Mucosa of rectum (tissue), 2 donors: ENCODE measurements around the gene CREBBP.

Source experiments
- H3K27ac ChIP-seq, 2 donors: one replicate each; pipeline ENCODE4 v1.7.0; 2013; ENCODE audit warnings: inconsistent platforms in 2 of 2, low read depth in 2 of 2, low read length in 2 of 2
- H3K27me3 ChIP-seq, 2 donors: one replicate each; pipeline ENCODE4 v1.7.0; 2013; ENCODE audit warnings: low read length in 2 of 2; ENCODE audit not compliant: control insufficient read depth in 2 of 2, insufficient read depth in 2 of 2
- H3K36me3 ChIP-seq, 2 donors: one replicate each; pipeline ENCODE4 v1.7.0; 2013; ENCODE audit warnings: low read length in 2 of 2; ENCODE audit not compliant: control insufficient read depth in 2 of 2, insufficient read depth in 2 of 2
- H3K4me1 ChIP-seq, 2 donors: one replicate each; pipeline ENCODE4 v1.7.0; 2013; ENCODE audit warnings: low read length in 2 of 2, mild to moderate bottlenecking in 1 of 2; ENCODE audit not compliant: control insufficient read depth in 2 of 2, insufficient read depth in 2 of 2
- H3K4me3 ChIP-seq, 2 donors: one replicate each; pipeline ENCODE4 v1.7.0; 2013; ENCODE audit warnings: low read length in 2 of 2
- H3K9ac ChIP-seq, 2 donors: one replicate each; pipeline ENCODE4 v1.7.0; 2013; ENCODE audit warnings: low read length in 2 of 2, low read depth in 1 of 2, mild to moderate bottlenecking in 1 of 2
- H3K9me3 ChIP-seq, 2 donors: one replicate each; pipeline ENCODE4 v1.7.0; 2013; ENCODE audit warnings: low read length in 2 of 2; ENCODE audit not compliant: control insufficient read depth in 2 of 2
- donor health status: healthy.
- donor health status: Normal muscosa, but diverticular disease.

CREBBP gene

DNA sequence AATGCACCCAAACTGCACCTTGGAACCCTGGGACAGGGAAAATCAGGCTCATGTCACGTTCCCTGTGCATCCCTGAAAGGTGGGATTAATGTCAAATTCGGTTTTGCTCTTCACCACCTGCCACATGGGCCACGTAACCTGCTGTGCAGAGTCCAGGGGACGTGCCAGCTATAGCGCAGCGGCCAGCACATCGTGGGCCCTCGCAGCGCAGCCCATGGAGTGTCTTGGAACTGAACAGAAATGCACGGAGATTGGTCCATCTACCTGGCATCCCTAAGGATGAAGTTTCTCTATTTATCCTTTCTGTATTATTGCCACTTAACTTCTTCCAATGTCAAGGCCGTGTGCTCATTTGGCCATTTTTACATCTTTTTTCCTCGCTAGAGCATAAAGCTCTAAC, 95.1 kb downstream of the CREBBP start:
- no peaks in the 10 kb centered on the region for H3K9me3 ChIP-seq
- peaks cover 44 to 50% of the 10 kb centered on the region in 2 donors for H3K36me3 ChIP-seq
- no peak overlapping the region for H3K4me3 ChIP-seq
- no peak overlapping the region for H3K9ac ChIP-seq
- H3K4me1 ChIP-seq, result no peaks in the 10 kb centered on the region
- no peaks in the 10 kb centered on the region for H3K27me3 ChIP-seq
- no peak overlapping the region for H3K27ac ChIP-seq

DNA sequence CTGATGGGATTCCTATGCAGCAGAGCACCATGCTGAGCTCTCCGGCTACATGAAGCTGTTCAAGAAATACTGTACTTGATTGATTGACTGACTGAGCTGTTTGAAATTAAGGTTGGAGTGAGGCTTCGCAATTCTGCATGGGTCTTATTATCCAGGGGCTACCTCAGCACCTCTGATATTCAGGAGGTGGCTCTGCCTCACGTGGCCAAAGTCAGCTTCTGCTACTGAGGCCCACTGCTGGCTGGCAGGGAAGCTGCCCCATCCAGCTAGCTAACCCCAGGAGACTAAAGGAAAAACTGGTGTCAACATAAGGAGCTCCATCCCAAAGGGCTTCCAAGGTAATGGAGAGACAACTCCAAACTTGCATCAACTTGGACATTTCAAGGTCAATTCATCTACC, 97.0 kb downstream of the CREBBP start:
- no peak overlapping the region for H3K9ac ChIP-seq
- no peak overlapping the region for H3K4me3 ChIP-seq

DNA sequence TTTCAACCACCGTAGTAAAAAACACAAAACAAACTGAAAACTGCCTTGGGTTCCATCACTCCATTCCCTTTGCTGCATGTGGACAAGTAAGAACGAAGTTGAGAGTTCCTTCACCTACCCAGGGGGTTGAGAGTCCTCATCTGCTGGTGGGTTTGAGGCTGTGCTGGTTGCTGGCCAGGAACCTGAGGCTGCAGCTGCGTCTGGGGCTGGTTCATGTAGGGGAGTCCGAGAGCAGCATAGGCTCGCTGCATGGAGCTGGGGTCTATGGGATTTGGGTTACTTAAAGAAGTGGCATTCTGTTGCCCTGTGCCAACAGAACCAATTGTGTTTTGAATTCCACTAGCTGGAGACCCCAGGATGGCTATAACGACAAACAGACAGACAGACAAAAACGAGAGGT, 97.9 kb downstream of the CREBBP start:
- Histone ChIP-seq H3K36me3 (peaks cover 63 to 64% of the 10 kb centered on the region in 2 donors), H3K4me1 (no peaks in the 10 kb centered on the region), H3K4me3 (no peak overlapping the region), H3K9ac (no peak overlapping the region), H3K9me3 (no peaks in the 10 kb centered on the region), H3K27ac (no peak overlapping the region), H3K27me3 (no peaks in the 10 kb centered on the region)

More for the DNA sequence above, 97.0 kb downstream of the CREBBP start:
- Histone ChIP-seq H3K27ac (no peak overlapping the region), H3K4me1 (no peaks in the 10 kb centered on the region), H3K9me3 (no peaks in the 10 kb centered on the region), H3K27me3 (no peaks in the 10 kb centered on the region), H3K36me3 (peaks cover 55 to 58% of the 10 kb centered on the region in 2 donors)

DNA sequence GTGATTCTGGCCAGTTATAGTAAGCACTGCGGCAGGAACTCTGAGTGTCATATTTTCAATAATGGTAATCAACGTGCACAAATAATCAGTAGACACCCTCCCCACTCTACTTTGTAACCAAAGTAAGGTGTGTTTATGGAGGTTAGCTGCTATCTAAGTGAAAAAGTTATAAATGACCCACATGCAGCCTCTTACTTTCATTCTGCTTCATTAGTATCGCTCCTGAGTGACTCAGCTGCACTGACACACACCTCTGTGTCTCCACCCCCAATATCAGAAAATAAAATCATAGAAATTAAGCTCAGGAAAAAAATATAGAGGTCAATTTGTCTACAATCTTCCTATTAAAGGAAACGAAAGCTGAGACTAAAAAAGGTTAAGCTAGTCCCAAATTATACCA, 99.1 kb downstream of the CREBBP start:
- Histone ChIP-seq H3K36me3 (peaks cover 61 to 66% of the 10 kb centered on the region in 2 donors), H3K27ac (no peak overlapping the region)

DNA sequence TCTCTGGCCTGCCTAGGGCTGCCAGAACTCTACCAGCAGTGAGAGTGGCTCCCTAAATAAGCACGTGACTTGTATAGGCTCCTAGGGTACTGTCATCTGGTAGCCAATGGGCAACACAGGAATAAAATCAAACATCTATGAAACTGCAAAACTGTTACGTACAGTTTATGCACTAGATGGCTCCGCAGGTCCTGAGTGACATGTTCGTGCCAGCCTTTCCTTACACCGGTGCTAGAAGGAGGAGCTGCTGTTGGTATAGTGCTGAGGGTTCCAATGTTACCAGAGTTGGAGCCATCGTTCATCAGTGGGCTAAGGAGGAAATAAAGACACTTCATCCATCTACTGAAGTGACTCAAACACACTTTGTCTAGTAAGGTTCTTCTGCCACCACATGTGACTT, 99.9 kb downstream of the CREBBP start:
- Histone ChIP-seq H3K9ac (no peak overlapping the region), H3K27me3 (no peaks in the 10 kb centered on the region), H3K36me3 (peaks cover 61 to 70% of the 10 kb centered on the region in 2 donors), H3K27ac (no peak overlapping the region), H3K9me3 (no peaks in the 10 kb centered on the region), H3K4me1 (no peaks in the 10 kb centered on the region), H3K4me3 (no peak overlapping the region)

More for the DNA sequence above, 99.1 kb downstream of the CREBBP start:
- Histone ChIP-seq H3K9me3 (no peaks in the 10 kb centered on the region), H3K9ac (no peak overlapping the region), H3K4me3 (no peak overlapping the region), H3K4me1 (no peaks in the 10 kb centered on the region), H3K27me3 (no peaks in the 10 kb centered on the region)

DNA sequence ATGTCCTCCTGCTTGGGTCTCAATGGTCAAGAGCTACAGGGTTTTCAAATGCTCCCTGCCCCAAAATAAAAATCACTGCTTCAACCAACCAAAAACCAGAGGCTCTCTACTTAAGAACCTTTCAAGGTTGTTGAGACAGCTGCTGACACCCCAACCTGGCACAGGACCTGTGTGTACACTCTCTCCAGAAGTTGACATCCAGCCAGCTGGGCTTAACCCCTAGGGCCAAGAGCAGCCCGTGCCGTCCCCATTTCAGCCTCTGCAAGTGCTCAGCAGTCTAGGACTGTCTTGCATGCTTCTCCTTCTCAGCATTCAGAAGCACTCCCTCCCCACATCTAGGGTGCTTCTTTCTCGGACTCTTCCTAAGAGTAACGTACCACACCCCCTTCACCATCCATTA, 104.2 kb downstream of the CREBBP start:
- Histone ChIP-seq H3K4me3 (no peak overlapping the region), H3K27ac (no peak overlapping the region), H3K36me3 (peaks cover 60 to 74% of the 10 kb centered on the region in 2 donors), H3K27me3 (no peaks in the 10 kb centered on the region), H3K4me1 (no peaks in the 10 kb centered on the region), H3K9me3 (no peaks in the 10 kb centered on the region), H3K9ac (no peak overlapping the region)

DNA sequence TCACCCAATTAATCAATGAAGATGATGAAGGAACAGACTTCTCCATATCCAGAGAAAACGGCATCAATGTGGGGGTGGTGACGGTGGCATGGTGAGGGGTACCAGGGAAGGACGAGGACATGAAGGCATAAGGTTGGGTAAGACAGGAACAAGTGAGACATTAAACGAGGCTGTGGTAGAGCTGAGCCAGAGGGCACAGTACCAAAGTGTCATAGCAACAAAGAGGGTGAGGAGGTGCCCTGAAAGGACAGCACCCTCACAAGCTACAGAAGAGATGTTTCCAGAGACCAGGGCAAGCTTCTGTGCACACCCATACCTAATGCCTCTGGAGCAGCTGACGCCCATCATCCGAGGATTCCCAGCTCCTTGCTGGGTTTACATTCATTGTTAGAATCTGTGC, 105.7 kb downstream of the CREBBP start:
- no peaks in the 10 kb centered on the region for H3K9me3 ChIP-seq
- no peak overlapping the region for H3K4me3 ChIP-seq
- peaks cover 57 to 75% of the 10 kb centered on the region in 2 donors for H3K36me3 ChIP-seq
- no peak overlapping the region for H3K27ac ChIP-seq
- H3K27me3 ChIP-seq, result no peaks in the 10 kb centered on the region
- no peak overlapping the region for H3K9ac ChIP-seq
- no peaks in the 10 kb centered on the region for H3K4me1 ChIP-seq

DNA sequence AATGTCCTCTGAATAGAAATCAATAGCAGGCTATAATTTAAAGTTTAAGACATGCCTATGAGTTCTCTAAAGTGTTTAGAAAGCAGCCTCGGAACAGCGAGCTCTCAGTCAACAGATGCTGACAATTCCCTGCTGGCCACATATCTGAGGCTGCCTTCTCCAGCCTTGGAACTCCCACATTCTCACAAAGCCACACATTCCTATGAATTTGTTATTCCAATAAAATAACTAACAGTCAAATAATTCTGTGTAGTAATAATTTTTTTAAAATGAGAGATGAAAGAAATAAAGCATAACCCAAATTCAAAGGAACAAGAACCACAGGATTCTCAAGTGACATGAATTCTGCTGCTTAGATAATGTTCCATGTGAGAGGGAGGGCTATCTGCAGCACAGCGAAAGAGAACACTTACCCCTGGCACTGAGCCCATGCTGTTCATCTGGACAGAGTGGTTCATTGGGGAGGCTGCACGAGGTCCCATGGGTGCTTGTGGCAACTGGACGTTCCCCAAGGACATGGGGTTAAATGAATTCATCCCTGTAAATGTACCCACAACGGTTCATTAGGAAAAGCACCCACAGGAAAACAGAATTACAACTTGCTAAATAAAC, 106.3 kb downstream of the CREBBP start:
- Histone ChIP-seq H3K9ac (no peak overlapping the region), H3K27me3 (no peaks in the 10 kb centered on the region), H3K4me1 (no peaks in the 10 kb centered on the region), H3K27ac (no peak overlapping the region), H3K9me3 (no peaks in the 10 kb centered on the region), H3K36me3 (peaks cover 54 to 75% of the 10 kb centered on the region in 2 donors), H3K4me3 (no peak overlapping the region)

DNA sequence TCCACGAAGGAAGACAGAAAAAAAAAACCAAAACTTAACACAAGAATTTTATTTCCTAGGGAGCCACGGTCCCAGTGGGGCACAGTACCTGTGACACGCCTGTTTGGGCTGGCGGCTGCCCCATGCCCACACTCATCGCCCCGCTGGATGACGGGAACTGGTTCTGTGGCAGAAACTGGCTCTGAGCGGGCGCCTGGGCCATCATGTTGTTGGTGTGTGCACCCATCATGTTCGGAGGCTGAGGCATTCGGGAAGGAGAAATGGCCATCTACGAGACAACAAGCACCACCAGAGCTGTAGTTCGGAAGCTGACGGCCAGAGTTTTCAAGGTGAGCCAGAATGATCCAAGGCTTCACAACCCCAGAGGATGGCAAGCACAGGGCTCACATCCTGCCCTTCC, 106.8 kb downstream of the CREBBP start:
- H3K27ac ChIP-seq, result no peak overlapping the region
- no peaks in the 10 kb centered on the region for H3K4me1 ChIP-seq
- peaks cover 56 to 77% of the 10 kb centered on the region in 2 donors for H3K36me3 ChIP-seq

DNA sequence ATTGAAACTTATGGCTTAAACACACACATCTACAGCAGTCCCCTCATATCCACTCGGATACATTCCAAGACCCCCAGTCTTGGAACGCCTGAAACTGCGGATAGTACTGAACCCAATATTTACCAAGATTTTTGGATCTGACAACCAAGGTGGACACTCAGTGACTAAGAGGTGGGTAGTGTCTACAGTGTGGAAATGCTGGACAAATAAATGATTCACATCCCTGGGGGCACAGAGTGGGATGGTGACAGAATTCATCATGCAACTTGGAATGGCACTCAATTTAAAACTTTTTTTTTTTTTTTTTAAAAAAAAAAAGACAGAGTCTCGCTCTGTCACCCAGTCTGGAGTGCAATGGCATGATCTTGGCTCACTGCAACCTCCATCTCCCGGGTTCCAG, 109.0 kb downstream of the CREBBP start:
- H3K9me3 ChIP-seq, result no peaks in the 10 kb centered on the region
- H3K36me3 ChIP-seq, result peaks cover 61 to 81% of the 10 kb centered on the region in 2 donors
- no peaks in the 10 kb centered on the region for H3K4me1 ChIP-seq
- H3K27me3 ChIP-seq, result no peaks in the 10 kb centered on the region
- no peak overlapping the region for H3K4me3 ChIP-seq
- H3K27ac ChIP-seq, result no peak overlapping the region
- no peak overlapping the region for H3K9ac ChIP-seq

More for the DNA sequence above, 106.8 kb downstream of the CREBBP start:
- Histone ChIP-seq H3K9me3 (no peaks in the 10 kb centered on the region), H3K9ac (no peak overlapping the region), H3K4me3 (no peak overlapping the region), H3K27me3 (no peaks in the 10 kb centered on the region)
